Thyroid gland (tissue), 4 donors: ENCODE measurements around the gene CRYBA2. TPM values are rescaled to one million over a fixed set of nuclear protein-coding genes. Genes with fewer than 3 reads are reported as not detected.

Source experiments
- DNase-seq, 2 donors: peaks; one replicate each; pipeline ENCODE4 v3.0.0-alpha.2; 2019
- H3K27ac ChIP-seq, 3 donors: fragments of 200-600 bp; sonication (generic); 1 replicate in 2 of 3; 2 replicates in 1 of 3; pipeline ENCODE4 v1.5.1; 2016 to 2019; ENCODE audit warnings: mild to moderate bottlenecking in 1 of 3, moderate library complexity in 1 of 3
- H3K27me3 ChIP-seq: fragments of 200-600 bp; sonication (generic); one replicate; pipeline ENCODE4 v1.5.1; 2019
- H3K36me3 ChIP-seq, 2 donors: fragments of 200-600 bp; sonication (generic); one replicate each; pipeline ENCODE4 v1.5.1; 2016 to 2019
- H3K4me1 ChIP-seq, 2 donors: fragments of 200-600 bp; sonication (generic); one replicate each; pipeline ENCODE4 v1.5.1; 2017 to 2019
- H3K4me3 ChIP-seq, 3 donors: fragments of 200-600 bp; sonication (generic); replicated peaks in 1 of 3; 1 replicate in 2 of 3; 2 replicates in 1 of 3; pipeline ENCODE4 v1.5.1; 2016; ENCODE audit warnings: mild to moderate bottlenecking in 1 of 3
- H3K9me3 ChIP-seq: fragments of 200-600 bp; sonication (generic); one replicate; pipeline ENCODE4 v1.5.1; 2017
- CTCF ChIP-seq, 6 experiments: fragments of 200-600 bp in 3 of 6; fragments of 450-650 bp in 3 of 6; sonication (generic) in 3 of 6; IDR thresholded peaks; one replicate each; pipeline ENCODE4 v1.5.1; 2016 to 2019; ENCODE audit warnings: antibody characterized with exemption in 6 of 6, mild to moderate bottlenecking in 2 of 6, inconsistent platforms in 1 of 6, moderate library complexity in 1 of 6
- POLR2A ChIP-seq, 2 donors: fragments of 450-650 bp; IDR thresholded peaks; one replicate each; pipeline ENCODE4 v1.6.1; 2017; ENCODE audit warnings: antibody characterized with exemption in 2 of 2, mild to moderate bottlenecking in 2 of 2, moderate library complexity in 1 of 2
- WGBS, 2 donors: methylation state at CpG; one replicate each; pipeline ENCODE4 v1.1.5; 2017; 5-methylcytosine and 5-hydroxymethylcytosine counted together
- intact Hi-C: fragments of 100-400 bp; cut with DNase I; formaldehyde crosslinking; loops from one replicate; pipeline ENCODE4 v1.15.1; 2023
- total RNA-seq, 4 donors: library from RNA; depleted of rRNA; stranded (reverse); fragments of >200 nt; gene quantifications; one replicate each; pipeline ENCODE4 v1.2.3, GENCODE V29; 2016

The CRYBA2 gene
- total RNA-seq, 4 donors from 2014 or later = not detected

- no peaks in the 10 kb centered on the region for H3K9me3 ChIP-seq
- H3K36me3 ChIP-seq = no peaks in the 10 kb centered on the region
- TF ChIP-seq POLR2A (IDR thresholded peaks at IDR 0.05) = no peak
- no peak for TF ChIP-seq CTCF (IDR thresholded peaks at IDR 0.05)
- H3K27me3 ChIP-seq = no peaks in the 10 kb centered on the region
- no peak overlapping the region for H3K4me3 ChIP-seq
- 78 to 88% methylated on average over 4 to 5 of the region's 5 CpGs for WGBS, 2 donors
- no peak overlapping the region for H3K27ac ChIP-seq
- H3K4me1 ChIP-seq = no peaks in the 10 kb centered on the region
- DNase-seq = no peak
- intact Hi-C loops = no loop called here
Observed at GRCh38 chr2:219028141-219028540, 34.9 kb upstream of the CRYBA2 start.

GRCh38 chr2:219027511-219028055 lies 34.4 kb upstream of the CRYBA2 start:
- intact Hi-C loops = no loop called here
- WGBS, 2 donors = 91 to 94% methylated on average over 20 to 22 of the region's 22 CpGs

GRCh38 chr2:219026946-219027345 lies 33.7 kb upstream of the CRYBA2 start:
- 80 to 92% methylated on average over 7 of the region's 7 CpGs for WGBS, 2 donors
- H3K27ac ChIP-seq = no peak overlapping the region
- intact Hi-C loops = no loop called here
- no peak overlapping the region for H3K4me3 ChIP-seq
- H3K27me3 ChIP-seq = no peaks in the 10 kb centered on the region
- TF ChIP-seq CTCF (IDR thresholded peaks at IDR 0.05) (no peak), POLR2A (IDR thresholded peaks at IDR 0.05) (no peak)
- no peak for DNase-seq
- H3K36me3 ChIP-seq = no peaks in the 10 kb centered on the region
- H3K9me3 ChIP-seq = no peaks in the 10 kb centered on the region
- no peaks in the 10 kb centered on the region for H3K4me1 ChIP-seq

More at GRCh38 chr2:219027511-219028055, 34.4 kb upstream of the CRYBA2 start:
- TF ChIP-seq CTCF (IDR thresholded peaks at IDR 0.05) (no peak), POLR2A (IDR thresholded peaks at IDR 0.05) (no peak)
- no peak for DNase-seq
- Histone ChIP-seq H3K36me3 (no peaks in the 10 kb centered on the region), H3K27me3 (no peaks in the 10 kb centered on the region), H3K27ac (no peak overlapping the region), H3K4me3 (no peak overlapping the region), H3K9me3 (no peaks in the 10 kb centered on the region), H3K4me1 (no peaks in the 10 kb centered on the region)

- no peak overlapping the region for H3K4me3 ChIP-seq
- H3K27me3 ChIP-seq = no peaks in the 10 kb centered on the region
- no peak for DNase-seq
- no peak overlapping the region for H3K27ac ChIP-seq
- 84 to 87% methylated on average over 8 to 15 of the region's 18 CpGs for WGBS, 2 donors
- H3K36me3 ChIP-seq = no peaks in the 10 kb centered on the region
- intact Hi-C loops = no loop called here
- no peaks in the 10 kb centered on the region for H3K4me1 ChIP-seq
- H3K9me3 ChIP-seq = no peaks in the 10 kb centered on the region
- no peak for TF ChIP-seq POLR2A (IDR thresholded peaks at IDR 0.05)
- no peak for TF ChIP-seq CTCF (IDR thresholded peaks at IDR 0.05)
Observed at GRCh38 chr2:219025637-219026585, 32.7 kb upstream of the CRYBA2 start.

GRCh38 chr2:219024059-219024458 lies 30.8 kb upstream of the CRYBA2 start:
- TF ChIP-seq CTCF (IDR thresholded peaks at IDR 0.05) = no peak
- TF ChIP-seq POLR2A (IDR thresholded peaks at IDR 0.05) = no peak
- 80 to 87% methylated on average over 11 of the region's 11 CpGs for WGBS, 2 donors
- H3K27ac ChIP-seq = no peak overlapping the region
- intact Hi-C loops = no loop called here
- H3K27me3 ChIP-seq = no peaks in the 10 kb centered on the region
- H3K36me3 ChIP-seq = no peaks in the 10 kb centered on the region
- H3K9me3 ChIP-seq = no peaks in the 10 kb centered on the region
- DNase-seq = no peak
- H3K4me3 ChIP-seq = no peak overlapping the region
- H3K4me1 ChIP-seq = no peaks in the 10 kb centered on the region
